GM12874 (cell line): ENCODE measurements around the gene APCDD1L.

Experiments used
- TF ChIP-seq, protein P1 (sequence below): IDR thresholded peaks from 2 replicates; pipeline ENCODE4 v1.5.1; 2011; ENCODE audit warnings: low read depth, mild to moderate bottlenecking, control low read depth, low read length, moderate library complexity; ENCODE audit not compliant: insufficient read depth

The APCDD1L gene

DNA sequence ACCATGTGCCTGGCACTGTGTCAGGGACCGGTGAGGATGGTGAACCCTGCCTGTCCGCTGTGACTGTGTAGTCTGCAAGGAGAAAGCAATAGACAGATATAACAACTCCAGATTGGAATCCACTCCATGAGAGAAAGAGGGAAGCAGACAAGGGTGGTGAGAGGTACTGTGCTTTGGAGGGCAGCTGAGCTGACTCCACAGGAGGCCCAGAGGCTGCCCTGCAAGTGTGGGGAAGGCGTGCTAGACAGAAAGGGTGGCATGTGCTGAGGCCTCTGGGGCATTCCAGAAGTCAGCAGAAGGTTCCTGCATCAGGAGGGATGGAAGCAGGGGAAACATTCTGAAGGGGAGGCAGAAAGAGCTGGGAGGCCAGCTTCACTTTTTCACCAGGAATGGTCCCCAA lies 39.3 kb upstream of the APCDD1L start:
- TF ChIP-seq, protein P1, sequence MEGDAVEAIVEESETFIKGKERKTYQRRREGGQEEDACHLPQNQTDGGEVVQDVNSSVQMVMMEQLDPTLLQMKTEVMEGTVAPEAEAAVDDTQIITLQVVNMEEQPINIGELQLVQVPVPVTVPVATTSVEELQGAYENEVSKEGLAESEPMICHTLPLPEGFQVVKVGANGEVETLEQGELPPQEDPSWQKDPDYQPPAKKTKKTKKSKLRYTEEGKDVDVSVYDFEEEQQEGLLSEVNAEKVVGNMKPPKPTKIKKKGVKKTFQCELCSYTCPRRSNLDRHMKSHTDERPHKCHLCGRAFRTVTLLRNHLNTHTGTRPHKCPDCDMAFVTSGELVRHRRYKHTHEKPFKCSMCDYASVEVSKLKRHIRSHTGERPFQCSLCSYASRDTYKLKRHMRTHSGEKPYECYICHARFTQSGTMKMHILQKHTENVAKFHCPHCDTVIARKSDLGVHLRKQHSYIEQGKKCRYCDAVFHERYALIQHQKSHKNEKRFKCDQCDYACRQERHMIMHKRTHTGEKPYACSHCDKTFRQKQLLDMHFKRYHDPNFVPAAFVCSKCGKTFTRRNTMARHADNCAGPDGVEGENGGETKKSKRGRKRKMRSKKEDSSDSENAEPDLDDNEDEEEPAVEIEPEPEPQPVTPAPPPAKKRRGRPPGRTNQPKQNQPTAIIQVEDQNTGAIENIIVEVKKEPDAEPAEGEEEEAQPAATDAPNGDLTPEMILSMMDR = no peak

- TF ChIP-seq, protein P1 = no peak
Measured at GRCh38 chr20:58553841-58554240, 38.6 kb upstream of the APCDD1L start.

GRCh38 chr20:58553166-58553696 lies 38.0 kb upstream of the APCDD1L start:
- TF ChIP-seq, protein P1 = no peak

- TF ChIP-seq, protein P1 = no peak
Measured at GRCh38 chr20:58552366-58552934, 37.3 kb upstream of the APCDD1L start.

DNA sequence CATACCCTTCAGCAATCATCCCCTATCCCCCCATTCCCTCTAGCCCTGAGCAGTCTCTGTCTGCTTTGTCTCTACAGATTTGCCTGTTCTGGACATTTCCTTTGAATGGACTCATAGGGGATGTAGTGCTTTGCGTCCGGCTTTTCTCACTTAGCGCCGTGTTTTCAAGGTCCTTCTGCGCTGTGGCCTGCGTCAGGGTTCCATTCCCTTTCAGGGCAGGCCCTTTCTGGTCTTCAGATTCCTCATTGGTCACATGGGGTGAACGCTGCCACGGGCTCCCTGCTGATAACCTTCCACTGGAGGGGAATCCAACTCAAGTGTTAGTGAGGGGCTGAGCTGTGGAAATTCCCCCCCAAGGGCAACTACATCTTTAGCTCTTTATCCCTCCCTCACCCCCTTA lies 36.4 kb upstream of the APCDD1L start:
- TF ChIP-seq, protein P1 = no peak

DNA sequence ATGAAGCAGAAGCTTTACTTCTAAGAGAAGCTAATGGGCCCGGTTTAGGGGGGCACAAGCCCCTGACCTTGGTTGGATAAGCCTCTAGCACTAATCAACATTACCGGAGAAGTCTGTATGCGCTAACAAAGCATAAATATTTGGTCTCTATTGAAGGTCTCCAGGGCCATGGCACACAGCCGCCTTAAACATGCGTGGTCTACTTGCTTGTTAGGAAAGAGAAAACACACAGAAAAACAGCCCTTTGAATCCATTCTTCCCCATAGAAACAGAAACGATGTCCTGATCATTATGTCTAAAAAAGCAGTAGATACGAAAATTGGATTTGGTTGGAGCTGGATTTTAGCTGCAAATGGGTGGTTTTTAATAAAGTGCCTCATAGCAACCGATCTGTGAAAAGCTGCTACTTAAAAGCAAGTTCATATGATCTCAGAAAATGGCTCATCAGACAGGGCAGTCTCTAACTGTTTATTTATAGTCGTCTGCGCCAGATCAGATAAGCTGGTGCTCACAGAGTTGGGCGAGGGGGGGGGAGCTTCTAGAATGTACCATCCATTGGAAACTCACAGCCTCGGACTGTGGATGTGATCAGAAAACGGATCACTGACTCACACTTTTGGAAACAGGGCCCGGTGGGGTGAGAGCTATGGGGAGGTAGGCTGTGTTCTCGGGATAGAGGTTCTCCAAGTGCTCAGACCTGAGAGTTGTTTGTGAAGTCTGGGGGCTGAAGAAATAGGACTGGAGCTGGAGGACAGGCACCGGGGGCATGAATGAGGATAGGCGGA lies 35.3 kb upstream of the APCDD1L start:
- TF ChIP-seq, protein P1 = no peak

DNA sequence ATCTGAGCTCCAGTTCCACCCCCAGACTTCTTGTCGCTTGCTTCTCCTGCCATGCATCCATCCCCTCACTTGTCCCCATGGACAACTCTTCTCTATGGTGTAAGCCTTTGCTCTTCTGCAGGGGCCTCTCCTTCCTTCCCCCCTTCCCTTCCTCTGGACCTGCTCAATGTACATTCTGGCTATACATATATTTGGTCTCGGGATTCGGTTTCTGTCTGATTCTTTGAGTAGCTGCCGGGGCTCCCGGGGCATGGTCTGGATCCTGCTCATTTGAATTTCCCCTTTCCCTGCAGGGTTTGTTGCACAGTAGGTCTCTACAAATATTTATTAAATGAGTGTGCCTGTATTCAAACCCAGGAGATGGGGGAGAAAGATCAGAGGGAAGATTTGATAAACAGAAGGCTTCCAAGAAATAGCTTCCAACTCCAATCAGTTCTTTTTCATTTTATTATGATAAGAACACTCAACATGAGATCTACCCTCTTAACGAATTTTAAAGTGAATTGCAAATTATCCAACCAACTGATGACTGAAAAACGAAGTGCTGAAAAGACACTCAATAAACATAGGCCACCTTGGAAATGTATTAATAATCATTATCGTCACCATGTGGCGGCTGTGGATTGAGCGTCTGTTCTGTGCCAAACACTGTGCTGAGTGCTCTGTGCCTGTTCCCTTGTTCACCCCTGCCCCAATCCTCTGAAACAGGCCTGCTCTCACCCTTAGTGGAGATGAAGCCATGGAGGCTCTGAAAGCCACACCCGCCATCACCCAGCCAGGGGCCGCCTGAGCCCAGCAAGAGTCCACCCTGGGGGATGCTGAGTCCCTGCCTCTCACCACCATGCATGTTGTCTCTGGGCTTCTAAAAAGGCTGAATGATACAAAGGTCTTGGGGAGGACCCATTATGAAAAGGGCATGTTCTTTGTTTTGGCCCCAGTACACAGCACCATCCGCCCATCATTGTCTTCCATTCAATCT lies 34.3 kb upstream of the APCDD1L start:
- TF ChIP-seq, protein P1 = no peak
